Stimulated activated CD4-positive, alpha-beta T cell treated with anti-CD3 and anti-CD28 coated beads, Interleukin-4, amount 100 ng/mL, for 24 hours (primary cell): ENCODE data around the gene ADAM8.

Experiments
- DNase-seq: peaks from one replicate; pipeline ENCODE4 v3.0.0-alpha.2; 2020

Gene ADAM8

DNA sequence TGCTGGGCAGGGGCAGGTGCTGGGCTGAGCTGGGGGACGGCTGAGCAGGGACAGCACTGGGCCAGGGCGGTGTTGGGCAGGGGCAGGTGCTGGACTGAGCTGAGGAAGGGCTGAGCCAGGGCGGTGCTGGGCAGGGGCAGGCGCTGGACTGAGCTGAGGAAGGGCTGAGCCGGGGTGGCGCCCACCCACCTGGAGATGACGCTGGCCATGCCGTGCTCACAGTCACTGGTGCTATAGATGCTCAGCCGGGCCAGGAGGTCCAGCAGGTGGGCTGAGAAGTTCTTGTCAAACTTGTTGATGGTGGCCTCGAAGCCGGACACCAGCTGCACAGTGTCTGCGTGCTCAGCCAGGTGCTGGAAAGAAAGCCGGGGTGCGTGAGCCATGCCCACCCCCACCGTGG, 4.4 kb upstream of the ADAM8 start:
- DNase-seq = no peak

DNA sequence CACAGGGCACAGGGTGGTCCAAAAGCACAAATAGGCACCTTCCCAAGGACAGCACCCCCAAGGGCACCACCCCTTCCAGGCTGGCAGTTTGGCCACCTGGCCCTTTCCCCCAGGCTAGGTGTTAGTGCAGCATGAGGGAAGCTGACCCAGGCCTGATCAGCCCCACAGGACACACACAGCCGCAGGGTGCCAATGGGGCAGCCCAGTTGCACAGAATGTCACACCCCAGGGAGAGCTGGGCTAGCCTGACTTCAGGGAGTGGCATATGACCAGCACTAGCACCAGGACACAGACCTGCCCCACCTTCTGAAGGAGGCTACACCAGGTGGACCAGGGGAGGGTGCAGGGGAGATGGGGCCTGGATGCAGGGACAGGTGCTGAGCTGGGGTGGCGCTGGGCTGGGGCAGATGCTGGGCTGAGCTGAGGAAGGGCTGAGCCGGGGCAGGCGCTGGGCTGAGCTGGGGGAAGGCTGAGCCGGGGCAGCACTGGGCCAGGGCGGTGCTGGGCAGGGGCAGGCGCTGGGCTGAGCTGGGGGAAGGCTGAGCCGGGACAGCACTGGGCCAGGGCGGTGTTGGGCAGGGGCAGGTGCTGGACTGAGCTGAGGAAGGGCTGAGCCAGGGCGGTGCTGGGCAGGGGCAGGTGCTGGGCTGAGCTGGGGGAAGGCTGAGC, 3.9 kb upstream of the ADAM8 start:
- DNase-seq = no peak

DNA sequence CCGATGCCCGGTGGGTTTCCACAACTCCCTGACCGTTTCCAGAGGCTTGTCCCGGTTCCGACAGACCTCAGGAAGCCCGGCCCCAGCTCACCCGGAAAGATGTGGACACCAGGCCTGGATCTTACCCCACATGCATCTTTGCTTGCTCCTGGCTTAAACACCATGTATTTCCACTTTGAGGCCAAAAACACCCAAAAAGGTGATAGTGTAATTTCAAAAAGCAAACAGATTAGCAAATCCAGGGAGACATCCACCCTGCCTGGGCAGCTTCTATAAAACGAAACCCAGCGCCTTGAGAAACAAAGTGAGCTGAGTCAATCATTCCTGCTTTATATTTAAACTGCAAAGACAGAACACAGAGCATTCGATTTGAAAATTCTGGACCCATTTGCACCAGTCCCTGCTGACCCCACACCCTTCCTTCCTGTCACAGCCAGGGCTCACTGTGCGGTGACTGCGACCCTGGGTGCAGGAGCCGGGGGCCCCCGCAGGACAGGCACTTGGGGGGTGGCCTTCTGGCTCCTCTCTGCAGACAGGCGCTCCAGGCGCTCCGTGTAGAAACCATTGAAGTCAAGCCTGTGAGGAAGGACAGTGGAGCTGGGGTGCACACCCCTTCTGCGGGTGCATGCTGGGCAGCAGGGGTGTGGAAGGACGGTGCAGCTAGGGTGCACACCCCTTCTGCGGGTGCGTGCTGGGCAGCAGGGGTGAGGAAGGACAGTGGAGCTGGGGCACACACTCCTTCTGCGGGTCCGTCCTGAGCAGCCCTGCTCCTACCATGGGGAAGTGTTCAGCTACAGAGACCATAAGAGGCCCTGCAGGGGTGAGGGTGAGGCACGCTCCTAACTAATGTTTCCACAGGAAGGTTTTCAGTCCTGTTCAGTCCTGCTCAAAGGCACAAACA, 2.9 kb upstream of the ADAM8 start:
- DNase-seq = no peak

DNA sequence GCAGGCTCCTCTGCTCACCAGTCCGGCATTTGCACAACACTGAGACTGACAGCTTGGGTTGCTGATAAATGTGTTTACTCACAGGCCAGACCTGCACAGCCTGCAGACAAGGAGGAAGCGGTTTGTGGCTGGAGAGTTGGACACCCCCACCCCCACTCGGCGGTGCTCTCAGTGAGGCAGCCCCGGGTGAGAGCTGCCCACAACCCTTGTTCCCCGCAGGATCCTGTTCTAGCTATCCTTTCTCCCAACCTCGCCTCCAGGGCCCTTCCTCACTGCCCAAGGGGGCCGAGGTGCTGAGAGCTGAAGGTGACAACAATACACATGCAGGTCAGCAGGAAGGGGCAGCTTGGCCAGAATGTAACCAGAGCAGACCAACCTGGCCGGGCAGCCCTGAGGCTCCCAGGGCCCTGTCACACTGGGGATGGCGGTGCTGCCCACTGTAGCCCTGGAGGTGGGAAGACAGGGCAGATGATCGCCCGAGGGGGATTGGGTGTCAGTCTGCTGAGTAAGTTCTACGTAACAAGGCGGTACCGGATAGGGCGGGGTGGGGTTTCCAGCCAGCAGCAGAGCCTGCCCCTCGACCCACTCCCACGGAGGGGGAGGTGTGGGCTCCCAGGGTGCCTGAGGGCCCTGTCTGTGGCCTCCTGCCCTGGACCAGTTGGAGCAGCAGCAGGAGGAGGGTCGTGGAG, 2.1 kb upstream of the ADAM8 start:
- peak; percentile 51 for DNase-seq

DNA sequence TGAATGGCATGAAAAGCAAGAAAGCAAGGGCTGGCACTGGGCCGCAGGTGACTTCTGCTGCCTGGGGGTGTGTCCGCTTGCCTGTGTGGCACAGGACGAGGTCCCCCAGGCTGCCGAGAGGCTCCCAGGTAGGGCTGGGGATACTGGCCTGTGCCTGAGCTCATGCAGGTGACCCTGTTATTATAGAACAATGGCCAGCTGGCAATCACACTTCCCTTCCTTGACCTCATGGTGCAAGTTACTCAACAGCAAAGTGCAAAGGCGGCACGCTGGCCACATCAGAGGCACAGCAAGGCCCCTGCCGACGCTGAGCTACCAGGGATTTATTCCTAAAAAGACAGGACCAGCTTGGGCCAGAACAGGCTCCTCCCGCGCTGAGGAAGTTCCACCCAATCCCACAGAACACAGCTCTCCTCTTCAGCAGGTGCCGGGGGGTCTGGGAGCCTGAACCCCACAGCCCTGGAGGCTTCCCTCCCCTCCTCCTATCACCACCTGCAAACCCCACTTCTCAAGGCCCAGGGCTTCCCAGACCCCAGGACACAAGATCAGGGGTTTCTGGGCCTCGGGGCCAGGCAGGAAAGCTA, 1.4 kb upstream of the ADAM8 start:
- no peak for DNase-seq

DNA sequence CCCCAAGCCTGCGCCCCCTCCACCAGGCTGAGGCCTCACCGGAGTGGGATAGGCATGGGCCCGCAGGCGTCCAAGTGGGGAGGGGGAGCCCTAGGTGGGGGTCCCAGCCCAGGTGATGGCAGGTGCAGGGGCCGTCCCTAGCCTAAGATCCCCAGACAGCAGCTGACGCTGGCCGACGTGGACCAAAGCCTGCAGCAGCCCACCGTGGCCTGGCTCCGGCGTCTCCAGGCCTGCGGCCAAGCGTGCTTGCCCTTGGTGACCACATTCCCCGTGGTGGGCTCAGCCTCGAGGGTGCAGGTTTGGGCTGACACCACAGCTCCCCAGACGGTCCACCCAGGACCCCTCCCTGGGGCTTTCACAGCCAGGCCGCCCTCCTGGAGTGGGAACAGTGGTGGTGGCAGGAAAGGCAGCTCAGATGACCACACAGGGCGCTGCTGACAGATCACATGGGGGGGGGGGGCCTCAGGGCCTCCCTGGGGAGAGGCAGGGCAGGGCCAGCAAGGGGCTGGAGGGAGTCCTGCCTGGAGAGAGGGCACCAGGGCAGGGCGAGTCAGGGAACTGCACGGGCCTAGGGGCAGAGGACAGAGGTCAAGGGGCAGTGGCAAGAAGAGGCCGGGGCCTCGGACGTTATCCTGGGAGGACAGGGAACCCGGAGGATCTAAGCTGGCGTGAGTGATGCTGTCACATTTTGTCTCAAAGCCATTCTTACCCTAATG, 767 bp upstream of the ADAM8 start:
- no peak for DNase-seq

DNA sequence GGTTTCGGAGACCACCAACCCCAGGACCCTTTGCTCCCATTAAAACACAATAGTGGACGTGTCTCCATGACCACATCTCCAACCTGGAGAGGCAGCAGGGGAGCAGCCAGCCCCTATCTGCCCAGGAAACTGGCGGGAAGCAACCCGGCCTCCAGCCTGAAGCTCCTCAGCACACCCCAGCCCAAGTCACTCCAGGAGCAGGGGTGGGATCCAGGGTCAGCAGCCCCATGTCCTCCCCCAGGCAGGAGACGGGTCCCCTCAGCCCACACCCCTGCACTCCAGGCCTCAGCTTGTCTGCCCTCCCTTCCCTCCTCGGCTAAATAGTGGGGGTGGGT, 601 bp downstream of the ADAM8 start:
- DNase-seq = no peak

DNA sequence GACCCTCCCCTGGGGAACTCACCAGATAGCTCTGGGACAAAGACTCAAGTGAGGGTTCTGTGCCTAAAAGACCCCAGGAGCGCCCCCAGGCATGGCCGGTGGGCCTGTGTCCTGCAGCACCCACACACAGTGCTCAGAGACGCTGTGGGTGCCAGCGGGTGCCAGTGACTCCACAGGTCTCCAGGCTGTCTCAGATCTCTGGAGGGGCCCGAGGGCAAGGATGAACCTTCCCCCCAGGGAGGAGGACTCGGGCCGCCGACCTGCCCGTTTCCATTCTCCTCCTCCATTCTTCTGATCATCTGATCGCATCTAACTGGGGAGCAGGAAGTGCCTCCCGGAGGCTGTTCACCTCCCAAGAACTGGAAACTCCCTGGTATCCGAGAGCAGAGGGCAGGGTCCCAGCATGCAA, 980 bp downstream of the ADAM8 start:
- DNase-seq = peak; percentile 44

DNA sequence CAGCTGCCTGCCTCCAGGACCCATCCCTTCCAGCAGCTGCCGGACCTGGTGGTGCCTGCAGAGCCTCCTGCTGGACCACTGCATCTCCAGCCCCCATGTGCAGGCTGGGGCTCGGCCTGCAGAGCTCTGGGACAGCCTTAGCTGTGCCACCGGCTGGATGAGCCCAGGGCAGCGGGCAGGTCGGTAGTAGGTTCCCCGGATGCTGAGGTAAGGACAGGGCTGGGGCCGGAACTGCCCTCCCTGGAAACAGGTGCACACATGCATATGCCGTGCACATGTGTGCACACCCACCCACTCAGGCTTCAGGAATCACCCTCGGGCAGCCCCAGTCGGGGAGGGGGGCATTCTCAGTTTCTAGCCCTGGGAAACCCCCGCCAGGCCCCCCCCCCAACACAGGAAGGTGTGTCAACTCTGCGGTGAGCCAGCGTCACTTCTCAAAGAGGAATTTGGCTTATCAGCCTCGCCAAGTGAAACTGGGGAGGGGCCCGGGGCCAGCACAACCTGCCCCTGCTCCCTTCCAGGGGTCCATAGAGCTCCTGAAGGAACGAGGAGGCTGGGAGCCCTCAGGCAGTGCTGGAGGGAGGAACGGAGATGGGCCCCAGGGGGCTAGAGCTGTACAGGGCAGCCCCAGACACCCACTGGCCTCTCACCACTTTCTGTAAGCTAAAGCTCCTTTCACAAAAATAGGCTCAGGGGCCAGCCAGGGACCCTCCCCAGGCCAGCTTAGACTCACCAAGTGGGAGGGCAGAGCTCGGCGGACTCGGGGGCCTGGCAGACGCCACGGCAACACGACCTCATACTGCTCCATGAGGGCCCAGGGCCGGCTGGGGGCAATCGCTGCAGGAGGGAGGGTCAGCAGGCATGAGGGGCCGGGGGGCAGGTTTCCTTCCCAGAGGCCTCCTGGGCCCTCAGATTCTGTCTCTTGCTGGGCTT, 1.7 kb downstream of the ADAM8 start:
- DNase-seq = peak; percentile 87

DNA sequence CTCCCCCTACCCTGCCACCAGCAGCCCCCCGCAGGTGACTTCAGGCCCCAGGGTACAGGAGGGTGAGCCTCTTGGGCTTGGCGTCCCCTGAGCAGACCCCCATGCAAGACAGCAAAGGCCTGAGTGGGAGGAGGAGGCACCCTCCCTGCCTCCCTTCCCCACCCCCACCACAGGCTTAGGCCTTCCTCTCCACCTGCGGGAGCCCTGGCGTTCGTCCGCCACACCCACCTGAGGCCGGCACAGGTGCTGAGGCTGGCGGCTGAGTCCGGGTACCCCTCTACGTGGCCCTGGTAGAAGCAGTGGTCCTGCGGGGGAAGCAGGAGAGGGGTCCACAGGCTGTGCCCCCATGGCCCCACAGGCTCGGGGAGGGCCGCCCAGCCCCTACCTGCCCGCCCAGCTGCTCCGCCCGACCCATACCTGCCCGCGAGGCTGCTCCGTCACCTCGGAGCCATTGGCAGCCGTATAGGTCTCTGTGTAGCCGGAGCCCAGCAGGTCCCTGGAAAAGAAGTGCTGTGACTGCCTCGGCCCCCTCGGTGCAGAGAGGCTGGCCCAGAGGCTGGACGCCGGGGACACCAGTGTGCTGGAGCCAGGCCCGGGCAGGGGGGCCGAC, 3.0 kb downstream of the ADAM8 start:
- no peak for DNase-seq

DNA sequence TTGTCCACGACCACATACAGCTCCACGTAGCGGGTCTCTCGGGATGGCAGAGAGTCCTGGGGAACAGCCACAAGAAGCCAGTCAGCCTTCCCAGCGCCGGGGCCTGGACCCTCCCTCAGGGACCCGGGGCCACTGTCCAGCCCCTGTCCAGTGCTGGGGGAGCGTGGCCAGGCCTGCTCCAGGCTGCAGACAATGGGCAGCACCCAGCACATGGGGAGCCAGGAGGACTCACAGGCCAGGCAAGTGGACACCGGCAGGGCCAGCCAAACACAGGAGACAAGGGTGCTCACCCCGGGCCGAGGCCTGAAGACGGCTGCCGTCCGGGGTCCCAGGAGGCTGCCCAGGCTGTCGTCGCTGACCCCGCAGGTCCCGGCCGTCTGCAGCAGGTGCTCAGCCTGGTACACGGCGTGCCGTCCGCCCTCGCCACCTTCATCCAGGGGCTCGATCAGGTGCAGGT, 3.7 kb downstream of the ADAM8 start:
- no peak for DNase-seq

DNA sequence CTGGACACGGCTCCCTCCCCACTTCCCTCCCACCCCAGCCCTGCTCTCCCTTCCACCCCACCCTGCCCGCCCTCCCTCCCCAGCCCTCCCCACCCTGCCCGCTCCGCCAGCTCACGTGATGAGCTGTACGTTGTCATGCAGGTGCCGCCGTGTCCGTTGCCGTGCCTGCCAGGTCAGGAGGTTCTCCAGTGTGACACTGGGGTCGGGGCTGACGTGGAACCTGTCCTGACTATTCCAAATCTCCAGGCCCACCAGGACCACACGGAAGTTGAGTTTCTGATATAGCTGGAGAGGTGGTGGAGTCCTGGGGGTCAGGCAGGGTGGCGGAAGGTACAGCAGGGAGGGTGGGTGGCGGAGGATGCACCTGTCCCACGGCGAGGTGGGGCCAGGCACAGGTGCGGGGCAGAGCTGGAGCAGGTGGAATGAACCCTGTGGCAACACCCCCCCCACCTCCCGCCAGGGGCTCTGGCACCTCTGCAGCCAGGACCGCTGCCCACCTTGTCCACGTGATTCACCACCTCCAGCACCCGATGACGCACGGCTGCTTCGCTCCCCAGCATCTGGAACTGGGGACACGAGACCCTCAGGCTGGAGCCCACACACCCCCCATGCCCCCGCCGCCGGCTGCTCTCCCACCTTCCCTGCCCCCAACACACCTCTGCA, 4.2 kb downstream of the ADAM8 start:
- no peak for DNase-seq

DNA sequence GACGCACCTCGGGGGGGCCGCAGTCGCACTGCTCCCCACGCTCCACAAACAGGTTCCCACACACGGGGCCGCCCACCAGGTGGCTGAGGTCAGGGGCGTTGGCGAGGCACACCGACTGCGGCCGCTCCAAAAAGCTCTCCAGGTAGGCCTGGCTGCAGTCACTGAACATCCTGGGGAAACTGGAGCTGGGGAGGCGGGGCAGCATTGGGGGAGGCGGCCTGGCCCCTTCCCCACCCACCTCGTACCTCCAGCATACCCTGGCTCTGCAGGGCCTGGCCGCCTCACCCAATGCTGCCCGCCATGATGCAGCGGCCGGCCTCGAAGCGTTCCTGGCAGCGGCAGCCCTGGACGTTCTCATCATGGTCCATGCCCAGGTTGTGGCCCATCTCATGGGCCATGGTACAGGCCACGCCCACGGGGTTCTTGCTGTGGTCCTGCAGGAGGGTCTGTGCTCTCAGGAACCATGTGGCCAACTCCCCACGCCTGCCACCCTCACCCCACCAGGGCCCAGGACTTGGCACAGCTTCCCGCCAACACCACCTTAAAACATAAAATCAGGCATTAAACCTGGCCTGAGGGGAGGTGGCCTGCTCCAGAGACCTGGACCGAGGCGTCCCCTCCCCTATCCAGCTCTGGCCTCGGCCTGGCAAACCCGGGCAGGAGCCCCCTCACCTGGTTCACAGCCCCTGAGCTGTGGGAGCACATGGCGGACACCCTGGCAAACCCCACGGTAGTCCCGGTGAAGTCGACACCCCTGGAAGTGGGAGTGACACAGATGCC, 5.0 kb downstream of the ADAM8 start:
- DNase-seq = no peak

DNA sequence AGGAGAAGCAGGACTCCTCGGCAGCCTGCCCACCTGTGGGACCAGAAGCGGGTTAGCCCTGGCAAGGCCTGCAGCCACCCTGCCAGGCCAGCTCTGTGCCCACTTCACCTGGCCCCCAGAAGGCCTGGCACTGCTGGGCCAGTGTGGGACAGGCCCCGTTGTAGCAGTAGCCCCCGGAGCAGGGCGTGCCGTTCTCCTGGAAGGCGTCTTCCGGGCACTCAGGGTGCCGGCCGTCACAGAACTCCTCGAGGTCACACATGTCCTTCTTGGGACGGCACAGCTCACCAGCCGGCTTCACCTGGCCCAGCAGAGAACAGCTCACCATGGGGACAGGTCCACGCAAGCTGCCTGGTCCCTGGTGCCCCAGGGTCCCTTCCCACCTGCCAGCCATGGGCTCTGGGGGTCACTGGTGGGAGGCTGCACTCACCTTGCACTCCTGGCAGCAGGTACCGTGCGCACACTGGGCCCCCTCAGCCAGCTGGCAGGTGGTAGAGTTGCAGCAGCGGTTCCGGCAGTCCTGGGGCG, 5.8 kb downstream of the ADAM8 start:
- DNase-seq = no peak

DNA sequence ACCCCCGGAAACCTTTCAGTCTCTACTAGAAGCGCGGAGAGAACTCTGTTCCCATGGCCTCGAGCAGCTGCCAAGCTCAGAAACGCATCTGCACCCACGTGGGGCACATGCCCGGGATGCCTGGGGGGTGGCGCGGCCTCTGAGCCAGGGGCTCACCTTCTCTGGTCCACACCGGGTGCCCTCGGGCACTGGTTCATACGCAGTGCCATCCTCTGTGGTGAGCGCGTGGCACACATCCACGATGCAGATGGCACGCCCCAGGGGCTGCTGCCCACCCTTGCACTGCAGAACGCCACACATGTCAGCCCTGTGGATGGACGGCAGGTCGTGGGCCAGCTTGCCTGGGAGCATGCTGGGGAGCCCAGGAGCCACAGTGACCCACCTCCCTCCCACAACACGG, 6.5 kb downstream of the ADAM8 start:
- no peak for DNase-seq

DNA sequence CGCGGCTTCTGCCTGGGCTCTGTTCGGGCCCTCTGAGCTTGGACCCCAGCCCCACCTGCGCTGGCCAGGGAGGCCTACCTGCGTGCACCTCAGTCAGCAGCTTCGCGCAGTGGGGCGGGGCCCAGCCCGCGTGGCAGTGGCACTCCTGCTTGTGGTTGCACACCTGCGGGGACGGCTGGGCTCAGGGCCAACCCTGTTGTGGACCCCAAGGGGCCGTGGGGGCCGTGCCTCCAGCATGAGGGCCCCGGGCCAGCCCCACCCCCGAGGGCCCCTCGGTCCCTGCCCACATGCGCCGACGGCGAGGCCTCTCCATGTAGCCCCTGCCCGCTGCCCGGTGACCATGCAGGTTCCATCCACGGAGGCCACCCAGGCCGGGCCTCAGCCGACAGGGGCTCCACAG, 7.3 kb downstream of the ADAM8 start:
- no peak for DNase-seq

DNA sequence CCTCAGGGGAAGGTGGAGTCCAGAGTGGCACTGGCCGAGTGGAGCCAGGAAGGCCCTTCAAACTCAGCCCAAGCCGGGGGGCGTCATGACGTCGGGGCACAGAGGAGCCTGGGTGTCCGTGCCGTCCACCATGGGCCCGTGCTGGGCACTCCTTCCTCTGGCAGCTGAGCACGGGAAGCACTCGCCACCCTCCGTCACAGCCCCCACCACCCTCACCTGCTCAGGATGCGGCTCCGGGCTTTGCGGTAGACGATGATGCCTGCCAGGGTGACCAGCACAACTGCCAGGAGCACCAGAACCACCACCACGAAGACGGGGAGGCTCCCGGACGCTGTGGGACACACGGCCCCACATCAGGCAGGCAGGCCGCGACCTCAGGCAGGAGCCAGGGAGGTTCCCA, 8.1 kb downstream of the ADAM8 start:
- DNase-seq = no peak

DNA sequence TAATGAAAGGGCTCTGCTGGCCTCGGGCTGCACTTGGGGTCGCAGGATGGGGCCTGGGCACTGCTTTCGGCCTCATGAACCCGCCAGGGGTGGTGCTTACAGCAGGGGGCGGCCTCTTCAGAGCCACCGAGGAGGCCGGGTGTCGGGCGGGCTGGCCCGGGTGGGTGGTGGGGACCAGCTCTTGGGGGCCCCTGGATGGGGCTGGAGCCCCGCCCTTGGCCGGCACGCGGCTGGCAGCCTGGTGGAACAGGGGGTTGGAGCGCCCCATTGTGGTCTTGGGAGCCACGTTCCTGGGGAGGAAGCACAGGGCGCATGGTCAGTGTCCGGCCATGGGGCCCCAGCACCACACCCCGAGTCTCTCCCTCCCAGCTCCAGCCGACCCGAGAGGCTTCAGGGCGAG, 8.8 kb downstream of the ADAM8 start:
- no peak for DNase-seq

DNA sequence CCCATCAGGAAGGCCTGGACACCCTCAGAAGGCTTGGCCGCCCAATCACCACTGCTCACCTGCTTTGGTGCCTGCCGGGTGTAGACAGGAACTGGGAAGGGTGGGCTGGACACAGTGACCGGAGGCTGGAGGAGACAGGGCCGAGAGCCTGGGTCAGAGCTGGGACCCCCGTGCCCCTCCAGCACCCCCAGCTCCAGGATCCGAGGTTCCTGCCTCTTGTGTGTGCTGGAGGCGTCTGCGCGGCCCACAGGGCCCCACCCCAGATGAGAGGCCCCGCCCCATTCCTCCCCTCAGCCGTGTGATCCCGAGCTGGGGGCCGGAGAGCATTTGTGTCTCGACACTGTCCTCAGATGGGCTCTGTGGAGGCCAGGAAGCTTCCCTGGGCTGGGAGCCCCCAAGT, 9.4 kb downstream of the ADAM8 start:
- DNase-seq = no peak
